ENCODE results near the gene SNRK. TPM values are rescaled to one million over a fixed set of nuclear protein-coding genes. Genes with fewer than 3 reads are reported as not detected.

The SNRK gene
- total RNA-seq, 1 experiment from 2014 or later = 25.4 TPM

DNA sequence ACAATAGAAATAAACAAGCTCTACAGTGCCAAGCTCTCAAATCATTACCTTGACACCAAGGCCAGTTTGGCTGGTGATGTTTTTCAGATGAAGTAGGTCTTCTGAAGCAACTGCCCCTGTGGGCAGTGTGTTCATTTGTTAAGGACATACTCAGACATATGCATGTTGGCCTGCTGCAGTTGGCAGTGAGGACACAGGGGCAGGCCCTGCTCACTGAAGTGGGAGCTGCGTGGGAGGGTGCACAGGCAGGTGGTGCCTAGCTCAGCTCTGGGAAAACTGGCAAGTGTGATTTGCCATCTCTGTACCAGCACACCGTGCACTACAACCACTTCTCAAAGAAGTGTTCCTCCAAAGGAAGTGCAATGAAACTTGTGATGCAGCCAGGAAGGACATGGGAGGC is 28.5 kb upstream of the SNRK start:
- H3K4me3 ChIP-seq (ENCODE audit: low read depth, low read length) = no peak overlapping the region
- intact Hi-C loops (cut with micrococcal nuclease; ENCODE audit: unreplicated experiment) = no loop called here
- CTCF ChIA-PET = no interaction called here
- Mint-ChIP-seq H3K36me3 (ENCODE audit: insufficient read depth, unreplicated experiment) (no peaks in the 10 kb centered on the region), H3K27me3 (ENCODE audit: insufficient read depth, unreplicated experiment) (peaks cover under 1% of the 10 kb centered on the region), H3K9me3 (ENCODE audit: unreplicated experiment) (no peaks in the 10 kb centered on the region), H3K27ac (ENCODE audit: unreplicated experiment) (no peak overlapping the region), H3K4me3 (ENCODE audit: unreplicated experiment) (no peak overlapping the region), H3K4me1 (ENCODE audit: low read depth, unreplicated experiment) (no peaks in the 10 kb centered on the region)
- no peaks in the 10 kb centered on the region for H3K4me1 ChIP-seq
- no peak for TF ChIP-seq CTCF (IDR thresholded peaks at IDR 0.05; ENCODE audit: insufficient read depth in 1 of 2, low read depth in 1 of 2, low read length in 1 of 2, severe bottlenecking in 1 of 2, unreplicated experiment in 1 of 2)
- no peak for DNase-seq
- POLR2A ChIA-PET = no interaction called here
- no peaks in the 10 kb centered on the region for H3K27me3 ChIP-seq (replicated peaks; ENCODE audit: control insufficient read depth, insufficient read depth, low read length)
- no peaks in the 10 kb centered on the region for H3K9me3 ChIP-seq
- no peaks in the 10 kb centered on the region for H3K36me3 ChIP-seq (ENCODE audit: control insufficient read depth, insufficient read depth, low read length)
- BruUV-seq (replicated peaks) = no TSS peak

DNA sequence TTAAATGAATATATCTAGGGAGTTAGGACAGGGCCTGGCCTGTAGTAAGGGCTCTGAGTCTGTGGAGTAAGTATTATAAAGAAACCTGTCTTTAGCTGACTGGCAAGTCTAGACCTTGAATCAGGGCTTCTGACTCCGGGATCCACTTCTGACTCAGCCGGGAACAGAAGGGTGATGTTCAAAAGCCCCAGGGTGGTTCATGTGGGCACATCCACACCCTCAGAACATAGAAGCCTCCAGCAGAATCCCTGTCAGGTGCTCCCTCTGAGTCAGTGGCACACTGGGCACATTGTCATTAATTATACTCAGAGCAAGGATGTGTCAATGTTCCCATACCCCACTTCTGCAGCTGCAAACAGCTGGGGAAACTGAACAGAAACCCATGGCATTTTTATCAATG is 26.7 kb upstream of the SNRK start:
- H3K27me3 ChIP-seq (replicated peaks; ENCODE audit: control insufficient read depth, insufficient read depth, low read length) = no peaks in the 10 kb centered on the region
- intact Hi-C loops (cut with micrococcal nuclease; ENCODE audit: unreplicated experiment) = no loop called here
- no peaks in the 10 kb centered on the region for H3K4me1 ChIP-seq
- Mint-ChIP-seq H3K27me3 (ENCODE audit: insufficient read depth, unreplicated experiment) (no peaks in the 10 kb centered on the region), H3K36me3 (ENCODE audit: insufficient read depth, unreplicated experiment) (no peaks in the 10 kb centered on the region), H3K9me3 (ENCODE audit: unreplicated experiment) (no peaks in the 10 kb centered on the region), H3K4me1 (ENCODE audit: low read depth, unreplicated experiment) (no peaks in the 10 kb centered on the region), H3K27ac (ENCODE audit: unreplicated experiment) (no peak overlapping the region), H3K4me3 (ENCODE audit: unreplicated experiment) (no peak overlapping the region)
- H3K9me3 ChIP-seq = no peaks in the 10 kb centered on the region
- no peak for DNase-seq
- ChIA-PET CTCF (no interaction called here), POLR2A (no interaction called here)
- BruUV-seq (replicated peaks) = no TSS peak
- TF ChIP-seq CTCF (IDR thresholded peaks at IDR 0.05; ENCODE audit: insufficient read depth in 1 of 2, low read depth in 1 of 2, low read length in 1 of 2, severe bottlenecking in 1 of 2, unreplicated experiment in 1 of 2) = no peak
- H3K4me3 ChIP-seq (ENCODE audit: low read depth, low read length) = no peak overlapping the region
- H3K36me3 ChIP-seq (ENCODE audit: control insufficient read depth, insufficient read depth, low read length) = no peaks in the 10 kb centered on the region

DNA sequence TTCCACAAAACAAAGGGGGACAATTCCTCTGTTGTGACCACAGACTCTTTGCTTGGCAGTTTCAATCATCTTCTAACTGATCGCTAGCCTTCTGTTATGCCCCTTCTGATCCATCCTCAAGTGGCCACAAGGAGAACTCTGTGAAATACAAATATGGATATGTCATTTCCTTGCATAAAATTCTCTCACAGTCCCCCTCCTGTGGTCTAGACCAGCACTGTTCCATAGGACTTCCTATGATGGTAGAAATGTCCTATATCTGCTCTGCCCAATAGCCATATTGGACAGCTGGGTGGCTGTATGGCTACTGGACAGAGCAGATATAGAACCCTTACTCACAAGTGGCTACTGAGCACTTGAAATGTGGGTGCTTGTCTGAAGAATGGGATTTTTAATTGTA is 25.9 kb upstream of the SNRK start:
- H3K4me3 Mint-ChIP-seq (ENCODE audit: unreplicated experiment) = no peak overlapping the region
- no peak overlapping the region for H3K4me3 ChIP-seq (ENCODE audit: low read depth, low read length)
- POLR2A ChIA-PET = no interaction called here
- intact Hi-C loops (cut with micrococcal nuclease; ENCODE audit: unreplicated experiment) = no loop called here
- H3K27ac Mint-ChIP-seq (ENCODE audit: unreplicated experiment) = no peak overlapping the region
- no peaks in the 10 kb centered on the region for H3K9me3 Mint-ChIP-seq (ENCODE audit: unreplicated experiment)
- H3K4me1 ChIP-seq = no peaks in the 10 kb centered on the region
- peak in 1 of 2 experiments; percentile 7 for DNase-seq
- no TSS peak for BruUV-seq (replicated peaks)
- no peaks in the 10 kb centered on the region for H3K9me3 ChIP-seq
- no peaks in the 10 kb centered on the region for H3K36me3 Mint-ChIP-seq (ENCODE audit: insufficient read depth, unreplicated experiment)
- H3K4me1 Mint-ChIP-seq (ENCODE audit: low read depth, unreplicated experiment) = no peaks in the 10 kb centered on the region
- H3K27me3 ChIP-seq (replicated peaks; ENCODE audit: control insufficient read depth, insufficient read depth, low read length) = no peaks in the 10 kb centered on the region
- no peaks in the 10 kb centered on the region for H3K27me3 Mint-ChIP-seq (ENCODE audit: insufficient read depth, unreplicated experiment)
- peak in 1 of 2 experiments; percentile 5 for TF ChIP-seq CTCF (IDR thresholded peaks at IDR 0.05; ENCODE audit: insufficient read depth in 1 of 2, low read depth in 1 of 2, low read length in 1 of 2, severe bottlenecking in 1 of 2, unreplicated experiment in 1 of 2)
- no peaks in the 10 kb centered on the region for H3K36me3 ChIP-seq (ENCODE audit: control insufficient read depth, insufficient read depth, low read length)
- CTCF ChIA-PET = no interaction called here

Data from Caco-2 (cell line).